GM12878 (cell line): ENCODE data around the gene TRIAP1. TPM values are rescaled to one million over a fixed set of nuclear protein-coding genes. Genes with fewer than 3 reads are reported as not detected.

Experiments
- ATAC-seq: fragments of 200-7000 bp; cut with Tn5 transposase; 3 replicates; pipeline ENCODE4 v1.9.1; 2020; ENCODE audit warnings: mild to moderate bottlenecking, moderate library complexity
- BruUV-seq: library from RNA; stranded (reverse); fragments of 400-500 nt; replicated peaks from 2 replicates; lab custom pipeline; 2021; lab: Mats Ljungman, UMichigan
- CTCF ChIA-PET: fragments of 300-600 bp; sonication (Branson Sonifier 250); formaldehyde crosslinking; extraction: SDS; loops from one replicate; lab custom pipeline; 2021; ENCODE audit warnings: inconsistent platforms; lab: Yijun Ruan, JAX
- POLR2A ChIA-PET: fragments of 350-600 bp; formaldehyde crosslinking; extraction: SDS; loops from one replicate; lab custom pipeline; 2021; ENCODE audit warnings: inconsistent platforms; lab: Charles Lee
- RAD21 ChIA-PET: fragments of 300-600 bp; sonication (Branson Sonifier 250); formaldehyde crosslinking; loops from one replicate; lab custom pipeline; 2023; ENCODE audit warnings: antibody characterized with exemption; ENCODE audit not compliant: unreplicated experiment; lab: Charles Lee
- SMC1A ChIA-PET: fragments of 300-600 bp; sonication (Branson Sonifier 250); formaldehyde crosslinking; loops from one replicate; lab custom pipeline; 2023; ENCODE audit not compliant: unreplicated experiment, uncharacterized antibody; lab: Charles Lee
- DNase-seq: peaks from one replicate; pipeline ENCODE4 v3.0.0-alpha.2; 2011; ENCODE audit warnings: low read depth, low spot score
- FAIRE-seq: peaks from 3 replicates; lab custom pipeline; 2011; peaks lifted over from hg19 to GRCh38; lab: Jason Lieb, UNC
- H2AFZ ChIP-seq: 2 replicates; pipeline ENCODE4 v1.6.0; 2011; ENCODE audit warnings: low read depth, low read length, control low read depth; ENCODE audit not compliant: control insufficient read depth
- H3K27ac ChIP-seq: 2 replicates; pipeline ENCODE4 v1.5.1; 2011; ENCODE audit warnings: control low read depth; ENCODE audit not compliant: control insufficient read depth, insufficient read depth
- H3K27me3 ChIP-seq, 2 experiments: replicated peaks in 1 of 2; 2 replicates each; pipeline versions ENCODE4 v1.6.0 to v1.6.1; 2011; ENCODE audit warnings: low read length in 1 of 2; ENCODE audit not compliant: control insufficient read depth in 2 of 2, insufficient read depth in 2 of 2
- H3K36me3 ChIP-seq, 2 experiments: 2 replicates each; pipeline ENCODE4 v1.5.1; 2011; ENCODE audit warnings: low read length in 1 of 2; ENCODE audit not compliant: control insufficient read depth in 2 of 2, insufficient read depth in 2 of 2
- H3K4me1 ChIP-seq: 2 replicates; pipeline ENCODE4 v1.6.1; 2011; ENCODE audit warnings: mild to moderate bottlenecking, low read length, moderate library complexity, mixed read lengths; ENCODE audit not compliant: control insufficient read depth, insufficient read depth
- H3K4me2 ChIP-seq: 2 replicates; pipeline ENCODE4 v1.6.0; 2011; ENCODE audit warnings: control low read depth; ENCODE audit not compliant: control insufficient read depth, insufficient read depth
- H3K4me3 ChIP-seq: fragments of 200-600 bp; sonication (generic); 2 replicates; pipeline ENCODE4 v1.5.1; 2016
- H3K79me2 ChIP-seq: 2 replicates; pipeline ENCODE4 v1.6.0; 2011; ENCODE audit warnings: low read length; ENCODE audit not compliant: control insufficient read depth, insufficient read depth
- H3K9ac ChIP-seq: 2 replicates; pipeline ENCODE4 v1.8.0; 2011; ENCODE audit warnings: low read length, control low read depth, mixed read lengths; ENCODE audit not compliant: control insufficient read depth, insufficient read depth
- H3K9me3 ChIP-seq: replicated peaks from 3 replicates; pipeline ENCODE4 v1.5.1; 2011; ENCODE audit warnings: mild to moderate bottlenecking, low read length; ENCODE audit not compliant: control insufficient read depth, insufficient read depth
- H4K20me1 ChIP-seq: 2 replicates; pipeline ENCODE4 v1.6.0; 2011; ENCODE audit not compliant: control insufficient read depth, insufficient read depth
- BACH1 ChIP-seq: fragments of 450-650 bp; IDR thresholded peaks from 2 replicates; pipeline ENCODE4 v1.6.1; 2017; ENCODE audit warnings: mild to moderate bottlenecking, borderline replicate concordance
- EED ChIP-seq: sonication (generic); IDR thresholded peaks from 2 replicates; pipeline ENCODE4 v1.6.1; 2016; ENCODE audit warnings: antibody characterized with exemption, low read depth
- EZH2 ChIP-seq: IDR thresholded peaks from 2 replicates; pipeline ENCODE4 v1.6.1; 2012; ENCODE audit warnings: low read depth, mild to moderate bottlenecking, control low read depth, inconsistent platforms, low read length, borderline replicate concordance; ENCODE audit not compliant: control insufficient read depth
- IKZF2 ChIP-seq, 2 experiments: fragments of 450-650 bp; IDR thresholded peaks; 2 replicates each; pipeline ENCODE4 v1.6.1; 2017; ENCODE audit warnings: mild to moderate bottlenecking in 2 of 2, moderate library complexity in 2 of 2
- NRF1 ChIP-seq: conservative IDR thresholded peaks from 2 replicates; pipeline ENCODE4 v1.6.1; 2011; ENCODE audit warnings: mild to moderate bottlenecking, low read depth, low read length, improper control_type of control experiment
- PKNOX1 ChIP-seq: fragments of 450-650 bp; IDR thresholded peaks from 2 replicates; pipeline ENCODE4 v1.6.1; 2016; ENCODE audit warnings: mild to moderate bottlenecking
- RCOR1 ChIP-seq: conservative IDR thresholded peaks from 2 replicates; pipeline ENCODE4 v1.6.1; 2012; ENCODE audit warnings: low read depth, low read length, improper control_type of control experiment
- SPI1 ChIP-seq: IDR thresholded peaks from 2 replicates; pipeline ENCODE4 v1.6.1; 2011; ENCODE audit warnings: low read depth, mild to moderate bottlenecking, low read length, moderate library complexity, borderline replicate concordance; ENCODE audit not compliant: insufficient read depth
- SREBF1 ChIP-seq: IDR thresholded peaks from 2 replicates; pipeline ENCODE4 v1.6.1; 2012; ENCODE audit warnings: mild to moderate bottlenecking, low read length
- STAT3 ChIP-seq: IDR thresholded peaks from 2 replicates; pipeline ENCODE4 v1.6.1; 2011; ENCODE audit warnings: low read depth, low read length, improper control_type of control experiment
- TCF12 ChIP-seq: IDR thresholded peaks from 2 replicates; pipeline ENCODE4 v1.6.1; 2011; ENCODE audit warnings: low read depth, mild to moderate bottlenecking, low read length
- ZBED1 ChIP-seq: IDR thresholded peaks from 2 replicates; pipeline ENCODE4 v1.6.1; 2016; ENCODE audit warnings: borderline replicate concordance
- ZNF592 ChIP-seq: fragments of 450-650 bp; IDR thresholded peaks from 2 replicates; pipeline ENCODE4 v1.6.1; 2017; ENCODE audit warnings: mild to moderate bottlenecking, moderate library complexity
- WGBS: methylation state at CpG from one replicate; pipeline ENCODE4 v1.1.6; 2016; ENCODE audit warnings: low lambda C conversion rate; ENCODE audit not compliant: insufficient replicate concordance, insufficient coverage; ENCODE audit errors: missing lambda C conversion rate; 5-methylcytosine and 5-hydroxymethylcytosine counted together
- in situ Hi-C: fragments of 300-500 bp; cut with MboI; formaldehyde crosslinking; loops from 9 replicates; pipeline ENCODE4 v1.14.3; 2018; ENCODE audit warnings: mixed read lengths
- intact Hi-C: fragments of 100-400 bp; cut with micrococcal nuclease; formaldehyde crosslinking; loops from one replicate; pipeline ENCODE4 v1.14.2; 2022; ENCODE audit not compliant: unreplicated experiment
- polyA plus RNA-seq, 11 experiments: library from polyadenylated mRNA; depleted of rRNA in 4 of 11; unstranded in 6 of 11; stranded (reverse) in 5 of 11; fragments of >200 nt; fragmentation: Nextera tagmentation in 4 of 11; fragmentation: Illumina TruSeq in 1 of 11; extraction: Ambion mirVana in 4 of 11; extraction: Trizol in 1 of 11; gene quantifications; 1 replicate in 1 of 11; 2 replicates in 10 of 11; pipeline versions ENCODE4 v1.2.1 to v1.2.3, GENCODE V29; 2011 to 2016; ENCODE audit warnings: inconsistent platforms in 2 of 11, missing spikeins in 2 of 11, low read depth in 1 of 11
- total RNA-seq, 4 experiments: library from RNA; depleted of rRNA in 3 of 4; stranded (reverse); fragments of >200 nt in 3 of 4; fragmentation: Illumina TruSeq in 1 of 4; extraction: Trizol in 1 of 4; gene quantifications; 2 replicates each; pipeline versions ENCODE4 v1.2.1 to v1.2.3, GENCODE V29; 2013 to 2021

Gene TRIAP1
- total and polyA plus RNA-seq, 10 of the 15 experiments (the other 5 are each of a cell fraction or from before 2014, with no cell fraction given), result 44.8 to 346 (median 80.8) TPM

GRCh38 chr12:120474616-120474960 is 28.4 kb upstream of the TRIAP1 start:
- ChIA-PET POLR2A (interaction anchor here (1.0 to 1.3 kb wide), 2 partner anchors 11 to 22 kb away, joined by 4 read pairs; no protein-coding TSS in a partner anchor), CTCF (interaction anchor here (0.7 to 2.7 kb wide), 8 partner anchors 11 to 157 kb away, joined by 3 to 9 read pairs (median 4); partner anchors contain the start of gene DYNLL1), SMC1A (interaction anchor here (1.3 kb wide), 1 partner anchor 9 kb away, joined by 3 read pairs; no protein-coding TSS in a partner anchor), RAD21 (interaction anchor here (0.7 kb wide), 1 partner anchor 22 kb away, joined by 6 read pairs; no protein-coding TSS in a partner anchor)
- Histone ChIP-seq H3K4me1 (peaks cover 4% of the 10 kb centered on the region; the same call in 1 of the 2 replicates), H2AFZ (no peak overlapping the region), H3K27me3 (no peaks in the 10 kb centered on the region), H3K4me3 (no peak overlapping the region), H3K36me3 (no peaks in the 10 kb centered on the region), H3K9me3 (no peaks in the 10 kb centered on the region), H3K4me2 (no peak overlapping the region)
- in situ Hi-C loops, result no loop called here
- WGBS, result 3% methylated on average over 2 of the region's 2 CpGs
- BruUV-seq, result no TSS peak
- FAIRE-seq (no peak), ATAC-seq (peak; percentile 3; the same call in 1 of the 3 replicates)
- intact Hi-C loops, result no loop called here
- TF ChIP-seq EZH2 (no peak), STAT3 (no peak), TCF12 (no peak), SREBF1 (no peak), PKNOX1 (no peak), ZBED1 (no peak), RCOR1 (no peak), BACH1 (no peak), NRF1 (no peak), ZNF592 (no peak), SPI1 (peak; percentile 68; the same call in 1 of the 2 replicates), IKZF2 (IDR thresholded peaks at IDR 0.05) (peak; percentile 17 to 35; a peak in 2 of 4 replicates), EED (peak; percentile 64)
- TF ChIP-seq, all 136 proteins: peak for 3
- Histone ChIP-seq H3K79me2 (peaks cover 9% of the 10 kb centered on the region), H3K27ac (no peak overlapping the region), H3K9ac (no peak overlapping the region), H4K20me1 (no peaks in the 10 kb centered on the region)
- no peak for DNase-seq
